Measurements from ENCODE around the gene HTR3B.
A peak's percentile ranks its signal among the peaks of the same experiment; 100 is the strongest.
"Not testable (repeated sequence)": the region's sequence is repeated elsewhere in the genome, so short reads cannot be mapped to it uniquely, and the experiment has no call there.

Gene HTR3B, protein sequence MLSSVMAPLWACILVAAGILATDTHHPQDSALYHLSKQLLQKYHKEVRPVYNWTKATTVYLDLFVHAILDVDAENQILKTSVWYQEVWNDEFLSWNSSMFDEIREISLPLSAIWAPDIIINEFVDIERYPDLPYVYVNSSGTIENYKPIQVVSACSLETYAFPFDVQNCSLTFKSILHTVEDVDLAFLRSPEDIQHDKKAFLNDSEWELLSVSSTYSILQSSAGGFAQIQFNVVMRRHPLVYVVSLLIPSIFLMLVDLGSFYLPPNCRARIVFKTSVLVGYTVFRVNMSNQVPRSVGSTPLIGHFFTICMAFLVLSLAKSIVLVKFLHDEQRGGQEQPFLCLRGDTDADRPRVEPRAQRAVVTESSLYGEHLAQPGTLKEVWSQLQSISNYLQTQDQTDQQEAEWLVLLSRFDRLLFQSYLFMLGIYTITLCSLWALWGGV

DNA sequence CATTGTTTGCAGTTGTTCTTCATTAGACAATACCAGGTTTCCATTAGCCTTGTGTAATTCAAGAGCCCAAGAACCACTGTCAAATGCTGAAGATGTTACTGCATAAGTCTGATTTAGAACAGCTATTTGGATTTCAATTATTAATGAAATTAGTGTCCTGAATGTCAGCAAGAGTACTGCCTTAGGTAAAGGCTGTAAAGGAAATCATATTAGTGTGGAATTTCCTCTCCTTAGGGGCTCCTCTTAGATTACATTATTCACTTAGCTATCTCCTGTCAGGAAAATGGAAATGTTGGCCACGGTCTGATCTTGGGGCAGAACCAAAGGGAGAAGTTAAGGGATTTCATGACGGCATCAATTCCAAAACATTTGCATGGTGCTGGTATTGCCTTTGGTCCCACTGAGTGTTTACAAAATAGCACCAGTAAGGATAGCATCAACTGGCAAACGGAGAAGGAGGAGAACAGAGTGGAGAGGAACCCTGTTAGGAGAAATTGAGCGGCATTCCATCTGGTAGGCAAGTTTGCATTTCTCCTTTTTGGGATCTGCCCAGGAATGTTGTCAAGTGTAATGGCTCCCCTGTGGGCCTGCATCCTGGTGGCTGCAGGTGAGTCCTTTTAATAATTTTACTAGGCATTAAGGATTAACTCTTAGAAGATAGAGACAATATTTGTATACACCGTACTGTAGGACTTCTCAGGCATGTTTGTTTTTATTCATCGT is at the start of gene HTR3B:
Gene HTR3B (plus strand): TSS at position 418 of the 723 bp plus-strand sequence. CDS start 138 bp downstream, at position 556.
- DNase-seq, result no peak

GRCh38 chr11:113855803-113856202 is 48.8 kb upstream of the HTR3B start:
- DNase-seq, result no peak

GRCh38 chr11:113856966-113857759 is 47.4 kb upstream of the HTR3B start:
- DNase-seq, result no peak

- DNase-seq, result no peak
These were observed 44.9 kb upstream of the HTR3B start for GRCh38 chr11:113859665-113860064.

- no peak for DNase-seq
These were observed 42.2 kb upstream of the HTR3B start for GRCh38 chr11:113862435-113862834.

DNA sequence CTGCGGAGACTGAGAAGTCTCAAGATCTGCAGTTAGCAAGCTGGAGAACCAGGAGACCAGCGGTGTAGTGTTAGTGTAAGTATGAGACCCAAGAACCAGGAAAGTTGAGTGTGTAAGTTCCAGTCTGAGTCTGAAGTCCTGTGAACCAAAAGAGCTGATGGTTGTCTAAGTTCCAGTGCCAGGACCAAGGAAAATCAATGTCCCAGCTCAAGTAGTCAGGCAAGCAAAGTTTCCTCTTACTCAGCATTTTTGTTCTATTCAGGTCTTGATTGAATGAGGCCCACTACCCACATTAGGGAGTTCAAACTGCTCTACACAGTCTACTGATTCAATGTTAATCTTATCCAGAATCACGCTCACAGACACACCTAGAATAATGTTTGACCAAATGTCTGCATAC is 40.2 kb upstream of the HTR3B start:
- no peak for DNase-seq

GRCh38 chr11:113865873-113866272 is 38.7 kb upstream of the HTR3B start:
- no peak for DNase-seq

DNA sequence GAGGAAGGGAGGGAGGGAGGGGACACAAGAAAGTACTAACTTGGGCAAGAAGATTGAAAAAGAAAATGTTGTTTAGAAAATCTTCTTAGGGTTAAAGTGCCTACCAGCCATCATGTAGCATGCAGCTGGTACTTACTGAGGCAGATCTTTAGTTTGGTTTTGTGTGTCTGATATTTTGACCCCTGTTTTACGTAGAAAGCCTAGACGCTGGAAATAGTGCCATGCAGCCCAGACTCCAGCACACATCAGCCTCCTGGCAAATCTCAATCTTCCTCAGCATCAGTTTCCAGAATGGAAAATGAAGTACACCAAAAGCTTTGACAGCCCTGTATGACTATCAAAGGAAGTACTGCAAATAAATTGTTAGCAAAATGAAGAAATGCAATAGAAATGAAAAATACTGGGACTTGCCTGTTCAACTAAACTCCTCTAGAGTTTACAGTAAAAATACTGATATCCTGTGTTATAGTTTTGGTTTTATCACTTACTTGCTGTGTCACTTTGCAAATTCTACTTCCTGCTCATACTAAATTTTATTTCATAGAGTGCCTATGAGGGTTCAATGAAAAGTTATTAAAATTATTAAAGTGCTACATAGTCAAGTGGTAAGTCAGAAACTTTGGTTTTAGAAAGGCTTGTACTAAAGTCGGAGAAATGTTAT is 36.6 kb upstream of the HTR3B start:
- no peak for DNase-seq

GRCh38 chr11:113871336-113871735 is 33.3 kb upstream of the HTR3B start:
- no peak for DNase-seq

- no peak for DNase-seq
These were observed 31.4 kb upstream of the HTR3B start for GRCh38 chr11:113873236-113873626.

DNA sequence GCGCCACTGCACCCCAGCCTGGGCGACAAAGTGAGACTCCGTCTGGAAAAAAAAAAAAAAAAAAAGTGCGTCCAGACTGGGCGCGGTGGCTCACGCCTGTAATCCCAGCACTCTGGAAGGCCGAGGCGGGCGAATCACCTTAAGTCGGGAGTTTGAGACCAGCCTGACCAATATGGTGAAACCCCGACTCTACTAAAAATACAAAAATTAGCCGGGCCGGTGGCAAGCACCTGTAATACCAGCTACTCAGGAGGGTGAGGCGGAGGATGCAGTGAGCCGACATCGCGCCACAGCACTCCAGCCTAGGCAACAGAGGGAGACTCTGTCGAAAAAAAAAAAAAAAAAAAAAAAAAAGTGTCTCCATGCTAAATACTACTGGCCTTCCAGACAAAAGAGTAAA is 30.5 kb upstream of the HTR3B start:
- DNase-seq, result no peak

- DNase-seq, result no peak
These were observed 29.9 kb upstream of the HTR3B start for GRCh38 chr11:113874581-113875233.

- DNase-seq, result peak; percentile 85
These were observed 29.1 kb upstream of the HTR3B start, which contains the start of gene USP28 for GRCh38 chr11:113875234-113876073. TSS of gene USP28 (minus strand) at chr11:113875572. CDS start at chr11:113875501, 71 bp downstream.

- no peak for DNase-seq
These were observed 28.4 kb upstream of the HTR3B start for GRCh38 chr11:113876074-113876797.

GRCh38 chr11:113876798-113877669 is 27.6 kb upstream of the HTR3B start:
- no peak for DNase-seq

- no peak for DNase-seq
These were observed 26.9 kb upstream of the HTR3B start for GRCh38 chr11:113877670-113878055.

- DNase-seq, result not testable (repeated sequence)
These were observed 25.1 kb upstream of the HTR3B start for GRCh38 chr11:113879446-113879845.

DNA sequence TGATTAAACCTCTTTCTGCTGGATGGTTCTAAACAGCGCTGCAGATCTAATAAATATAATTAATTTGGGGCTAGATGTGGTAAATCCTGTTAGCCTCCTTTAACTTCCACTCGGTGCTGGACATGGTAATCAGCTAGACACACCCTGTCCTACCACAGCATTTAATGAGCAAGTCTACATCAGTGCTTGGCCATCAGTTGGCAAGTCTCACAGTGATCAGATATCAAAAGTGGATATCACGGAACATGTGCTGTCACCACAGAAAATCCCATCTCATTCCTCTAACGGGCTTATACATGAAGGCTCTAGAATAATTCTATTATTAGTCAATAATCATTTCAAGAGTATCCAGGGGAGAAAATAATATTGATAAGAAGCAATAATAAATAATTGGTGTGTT is 23.6 kb upstream of the HTR3B start:
- no peak for DNase-seq

GRCh38 chr11:113881856-113882255 is 22.7 kb upstream of the HTR3B start:
- no peak for DNase-seq
